HFFc6 (cell line): ENCODE data around the gene C3AR1. TPM values are rescaled to one million over a fixed set of nuclear protein-coding genes. Genes with fewer than 3 reads are reported as not detected.
"Not testable (repeated sequence)": the region's sequence is repeated elsewhere in the genome, so short reads cannot be mapped to it uniquely, and the experiment has no call there.

ENCODE experiments used
- DNase-seq: peaks from one replicate; pipeline ENCODE4 v3.0.0-alpha.2; 2018
- H3K27ac Mint-ChIP-seq: 2 replicates; pipeline ENCODE4 v1.8.0; 2020; ENCODE audit warnings: mild to moderate bottlenecking, mixed read lengths
- H3K27me3 Mint-ChIP-seq: 2 replicates; pipeline ENCODE4 v1.8.0; 2021; ENCODE audit warnings: mild to moderate bottlenecking, moderate library complexity, mixed read lengths; ENCODE audit not compliant: insufficient read depth
- H3K36me3 Mint-ChIP-seq: 2 replicates; pipeline ENCODE4 v1.8.0; 2021; ENCODE audit warnings: low read depth, mixed read lengths
- H3K4me1 Mint-ChIP-seq: 2 replicates; pipeline ENCODE4 v1.8.0; 2020; ENCODE audit warnings: low read depth, mixed read lengths
- H3K4me3 Mint-ChIP-seq: 2 replicates; pipeline ENCODE4 v1.8.0; 2020; ENCODE audit warnings: mild to moderate bottlenecking, moderate library complexity, mixed read lengths
- H3K9me3 Mint-ChIP-seq: 2 replicates; pipeline ENCODE4 v1.8.0; 2020; ENCODE audit warnings: mild to moderate bottlenecking, mixed read lengths
- total RNA-seq, 6 experiments: library from RNA; stranded (reverse); fragmentation: NEBNext Ultra II Directional; extraction: Animal tissue kit (Norgen Biotek cat#: 25700); gene quantifications; 2 replicates in 1 of 6; 3 replicates in 5 of 6; pipeline ENCODE4 v1.2.3, GENCODE V29; 2021
- TF ChIP-seq, protein P1 (sequence below): fragments of 200-600 bp; sonication (generic); IDR thresholded peaks from 2 replicates; pipeline ENCODE4 v1.5.0; 2021; ENCODE audit warnings: antibody characterized with exemption, mild to moderate bottlenecking

C3AR1 gene
- total RNA-seq, 6 experiments from 2014 or later: 0.38 to 0.85 (median 0.62) TPM

DNA sequence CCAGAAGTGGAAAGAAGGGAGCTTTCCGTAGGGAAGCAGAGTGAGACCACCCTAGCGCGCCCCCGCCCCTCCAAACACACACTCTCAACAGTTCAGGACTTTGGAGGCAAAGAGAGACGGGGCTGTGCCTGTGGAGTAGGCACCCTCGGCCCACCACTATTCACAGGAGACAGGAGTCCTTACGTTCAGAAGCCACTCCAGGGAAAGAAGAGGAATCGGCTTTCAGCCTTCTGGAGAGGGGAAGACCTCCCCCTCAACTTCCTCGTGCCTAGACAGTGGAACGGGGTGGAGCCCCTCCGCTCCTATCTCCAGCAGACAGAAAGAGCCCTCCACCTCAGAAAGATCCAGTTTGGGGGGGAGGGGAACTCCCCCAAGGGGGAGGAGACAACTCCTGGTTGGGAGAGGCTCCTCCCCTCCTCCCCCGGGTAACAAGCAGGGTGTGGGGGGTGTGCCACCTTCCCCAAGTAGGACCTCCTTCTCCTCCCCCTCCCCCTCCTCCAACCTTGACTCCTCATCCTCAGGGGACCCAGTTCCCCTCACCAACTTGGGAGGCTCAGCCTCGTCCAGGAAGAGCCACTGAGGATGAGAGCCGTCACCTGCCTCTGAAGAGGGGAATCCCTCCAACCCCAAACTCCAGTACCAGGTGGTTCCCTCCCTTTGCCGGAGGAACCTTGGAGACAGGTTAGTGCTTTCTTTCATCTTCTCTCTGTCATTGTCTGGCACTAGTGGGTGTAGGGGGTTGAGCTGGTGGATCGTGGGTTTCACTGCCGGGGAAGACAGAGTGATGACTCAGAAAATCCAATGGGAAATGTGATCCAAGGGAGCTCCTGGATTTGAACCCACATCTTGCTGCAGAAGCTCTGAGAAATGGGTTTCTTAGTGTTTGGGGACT is 32.8 kb downstream of the C3AR1 start:
- peak overlapping the region; percentile 93 for H3K4me3 Mint-ChIP-seq
- H3K36me3 Mint-ChIP-seq: peaks cover 5% of the 10 kb centered on the region; the same call in 1 of the 2 replicates
- TF ChIP-seq, protein P1, sequence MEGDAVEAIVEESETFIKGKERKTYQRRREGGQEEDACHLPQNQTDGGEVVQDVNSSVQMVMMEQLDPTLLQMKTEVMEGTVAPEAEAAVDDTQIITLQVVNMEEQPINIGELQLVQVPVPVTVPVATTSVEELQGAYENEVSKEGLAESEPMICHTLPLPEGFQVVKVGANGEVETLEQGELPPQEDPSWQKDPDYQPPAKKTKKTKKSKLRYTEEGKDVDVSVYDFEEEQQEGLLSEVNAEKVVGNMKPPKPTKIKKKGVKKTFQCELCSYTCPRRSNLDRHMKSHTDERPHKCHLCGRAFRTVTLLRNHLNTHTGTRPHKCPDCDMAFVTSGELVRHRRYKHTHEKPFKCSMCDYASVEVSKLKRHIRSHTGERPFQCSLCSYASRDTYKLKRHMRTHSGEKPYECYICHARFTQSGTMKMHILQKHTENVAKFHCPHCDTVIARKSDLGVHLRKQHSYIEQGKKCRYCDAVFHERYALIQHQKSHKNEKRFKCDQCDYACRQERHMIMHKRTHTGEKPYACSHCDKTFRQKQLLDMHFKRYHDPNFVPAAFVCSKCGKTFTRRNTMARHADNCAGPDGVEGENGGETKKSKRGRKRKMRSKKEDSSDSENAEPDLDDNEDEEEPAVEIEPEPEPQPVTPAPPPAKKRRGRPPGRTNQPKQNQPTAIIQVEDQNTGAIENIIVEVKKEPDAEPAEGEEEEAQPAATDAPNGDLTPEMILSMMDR: peak; percentile 6; the same call in 1 of the 2 replicates
- peak; percentile 24 for DNase-seq
- H3K9me3 Mint-ChIP-seq: no peaks in the 10 kb centered on the region
- peak overlapping the region; percentile 85 for H3K27ac Mint-ChIP-seq
- H3K27me3 Mint-ChIP-seq: no peaks in the 10 kb centered on the region; the same call in 1 of the 2 replicates
- H3K4me1 Mint-ChIP-seq: peaks cover 58% of the 10 kb centered on the region

GRCh38 chr12:8032242-8033152 is 33.7 kb downstream of the C3AR1 start, which contains the start of gene FOXJ2:
Gene FOXJ2 (plus strand): TSS chr12:8032716. CDS start chr12:8039833, 7,117 bp downstream.
- TF ChIP-seq, protein P1: peak; percentile 47
- Mint-ChIP-seq H3K27me3 (no peaks in the 10 kb centered on the region), H3K36me3 (peaks cover 5% of the 10 kb centered on the region; the same call in 1 of the 2 replicates), H3K4me1 (peaks cover 54% of the 10 kb centered on the region), H3K9me3 (no peaks in the 10 kb centered on the region), H3K4me3 (peak within 1 kb of the TSS; percentile 93), H3K27ac (peak within 1 kb of the TSS; percentile 85)
- DNase-seq: peak; percentile 32

- no peaks in the 10 kb centered on the region; the same call in 1 of the 2 replicates for H3K27me3 Mint-ChIP-seq
- H3K27ac Mint-ChIP-seq: peak overlapping the region; percentile 79
- peak overlapping the region; percentile 88 for H3K4me3 Mint-ChIP-seq
- peaks cover 54% of the 10 kb centered on the region for H3K4me1 Mint-ChIP-seq
- TF ChIP-seq, protein P1: no peak
- DNase-seq: peak; percentile 7
- H3K9me3 Mint-ChIP-seq: no peaks in the 10 kb centered on the region
- peaks cover 5% of the 10 kb centered on the region; the same call in 1 of the 2 replicates for H3K36me3 Mint-ChIP-seq
These were observed 34.3 kb downstream of the C3AR1 start for GRCh38 chr12:8031872-8032241.

GRCh38 chr12:8031017-8031416 is 35.1 kb downstream of the C3AR1 start:
- H3K9me3 Mint-ChIP-seq, H3K27me3 Mint-ChIP-seq, H3K4me3 Mint-ChIP-seq, DNase-seq, H3K36me3 Mint-ChIP-seq: not testable (repeated sequence)
- H3K4me1 Mint-ChIP-seq: peaks cover 53% of the 10 kb centered on the region
- H3K27ac Mint-ChIP-seq: 0 out of 2 replicates have a peak overlapping the region, but pooled peaks have one; percentile 45

GRCh38 chr12:8030189-8030588 is 36.0 kb downstream of the C3AR1 start:
- H3K27ac Mint-ChIP-seq: no peak overlapping the region
- no peaks in the 10 kb centered on the region for H3K36me3 Mint-ChIP-seq
- H3K27me3 Mint-ChIP-seq: no peaks in the 10 kb centered on the region; the same call in 1 of the 2 replicates
- TF ChIP-seq, protein P1: no peak
- no peak for DNase-seq
- no peaks in the 10 kb centered on the region for H3K9me3 Mint-ChIP-seq
- H3K4me1 Mint-ChIP-seq: peaks cover 47% of the 10 kb centered on the region
- H3K4me3 Mint-ChIP-seq: no peak overlapping the region
